Neutrophil (primary cell): ENCODE measurements around the gene PDE8A.

ENCODE experiments used
- H3K27ac ChIP-seq: fragments of 200-600 bp; sonication (generic); 2 replicates; pipeline ENCODE4 v1.5.1; 2016; ENCODE audit warnings: mild to moderate bottlenecking, moderate library complexity
- H3K27me3 ChIP-seq: fragments of 200-600 bp; sonication (generic); 2 replicates; pipeline ENCODE4 v1.6.0; 2016; ENCODE audit warnings: mild to moderate bottlenecking
- H3K36me3 ChIP-seq: fragments of 200-600 bp; sonication (generic); 2 replicates; pipeline ENCODE4 v1.5.1; 2017
- H3K4me1 ChIP-seq, 2 experiments: fragments of 200-600 bp in 1 of 2; sonication (generic) in 1 of 2; 1 replicate in 1 of 2; 2 replicates in 1 of 2; pipeline versions ENCODE4 v1.5.1 to v1.6.1; 2013 to 2016; ENCODE audit warnings: low read depth in 1 of 2, low read length in 1 of 2, mild to moderate bottlenecking in 1 of 2, moderate library complexity in 1 of 2; ENCODE audit not compliant: control insufficient read depth in 1 of 2, insufficient read depth in 1 of 2
- H3K4me3 ChIP-seq, 2 experiments: fragments of 200-600 bp in 1 of 2; sonication (generic) in 1 of 2; 1 replicate in 1 of 2; 2 replicates in 1 of 2; pipeline ENCODE4 v1.5.1; 2013 to 2016; ENCODE audit warnings: low read depth in 1 of 2, low read length in 1 of 2, mild to moderate bottlenecking in 1 of 2, moderate library complexity in 1 of 2
- H3K9me3 ChIP-seq: fragments of 200-600 bp; sonication (generic); 2 replicates; pipeline ENCODE4 v1.5.1; 2016
- TF ChIP-seq, protein P1 (sequence below): fragments of 200-600 bp; sonication (generic); IDR thresholded peaks from 2 replicates; pipeline ENCODE4 v1.5.1; 2016; ENCODE audit warnings: antibody characterized with exemption

The PDE8A gene

DNA sequence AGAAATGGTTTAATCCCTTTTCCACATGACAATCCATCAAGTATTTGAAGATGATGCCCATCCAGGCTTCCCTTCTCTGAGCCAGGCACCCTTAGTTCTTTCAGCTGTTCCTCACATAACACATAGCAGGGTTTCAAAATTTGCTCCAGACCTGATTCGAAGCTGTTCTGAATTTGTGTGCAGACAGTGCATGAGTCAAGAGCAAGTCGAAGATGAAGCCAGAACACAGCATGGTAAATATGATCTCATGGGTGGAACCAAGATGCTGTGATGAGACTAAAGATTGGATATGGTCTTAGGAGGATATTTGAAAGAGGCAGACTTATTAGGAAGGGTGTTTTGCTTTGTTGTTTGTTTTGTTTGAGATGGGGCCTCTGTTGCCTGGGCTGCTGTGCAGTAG lies 32.6 kb upstream of the PDE8A start:
- TF ChIP-seq, protein P1, sequence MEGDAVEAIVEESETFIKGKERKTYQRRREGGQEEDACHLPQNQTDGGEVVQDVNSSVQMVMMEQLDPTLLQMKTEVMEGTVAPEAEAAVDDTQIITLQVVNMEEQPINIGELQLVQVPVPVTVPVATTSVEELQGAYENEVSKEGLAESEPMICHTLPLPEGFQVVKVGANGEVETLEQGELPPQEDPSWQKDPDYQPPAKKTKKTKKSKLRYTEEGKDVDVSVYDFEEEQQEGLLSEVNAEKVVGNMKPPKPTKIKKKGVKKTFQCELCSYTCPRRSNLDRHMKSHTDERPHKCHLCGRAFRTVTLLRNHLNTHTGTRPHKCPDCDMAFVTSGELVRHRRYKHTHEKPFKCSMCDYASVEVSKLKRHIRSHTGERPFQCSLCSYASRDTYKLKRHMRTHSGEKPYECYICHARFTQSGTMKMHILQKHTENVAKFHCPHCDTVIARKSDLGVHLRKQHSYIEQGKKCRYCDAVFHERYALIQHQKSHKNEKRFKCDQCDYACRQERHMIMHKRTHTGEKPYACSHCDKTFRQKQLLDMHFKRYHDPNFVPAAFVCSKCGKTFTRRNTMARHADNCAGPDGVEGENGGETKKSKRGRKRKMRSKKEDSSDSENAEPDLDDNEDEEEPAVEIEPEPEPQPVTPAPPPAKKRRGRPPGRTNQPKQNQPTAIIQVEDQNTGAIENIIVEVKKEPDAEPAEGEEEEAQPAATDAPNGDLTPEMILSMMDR, result no peak
- H3K4me3 ChIP-seq, result no peak overlapping the region
- no peak overlapping the region for H3K27ac ChIP-seq
- no peaks in the 10 kb centered on the region for H3K36me3 ChIP-seq
- H3K4me1 ChIP-seq, result no peaks in the 10 kb centered on the region
- H3K27me3 ChIP-seq, result no peaks in the 10 kb centered on the region
- no peaks in the 10 kb centered on the region for H3K9me3 ChIP-seq

DNA sequence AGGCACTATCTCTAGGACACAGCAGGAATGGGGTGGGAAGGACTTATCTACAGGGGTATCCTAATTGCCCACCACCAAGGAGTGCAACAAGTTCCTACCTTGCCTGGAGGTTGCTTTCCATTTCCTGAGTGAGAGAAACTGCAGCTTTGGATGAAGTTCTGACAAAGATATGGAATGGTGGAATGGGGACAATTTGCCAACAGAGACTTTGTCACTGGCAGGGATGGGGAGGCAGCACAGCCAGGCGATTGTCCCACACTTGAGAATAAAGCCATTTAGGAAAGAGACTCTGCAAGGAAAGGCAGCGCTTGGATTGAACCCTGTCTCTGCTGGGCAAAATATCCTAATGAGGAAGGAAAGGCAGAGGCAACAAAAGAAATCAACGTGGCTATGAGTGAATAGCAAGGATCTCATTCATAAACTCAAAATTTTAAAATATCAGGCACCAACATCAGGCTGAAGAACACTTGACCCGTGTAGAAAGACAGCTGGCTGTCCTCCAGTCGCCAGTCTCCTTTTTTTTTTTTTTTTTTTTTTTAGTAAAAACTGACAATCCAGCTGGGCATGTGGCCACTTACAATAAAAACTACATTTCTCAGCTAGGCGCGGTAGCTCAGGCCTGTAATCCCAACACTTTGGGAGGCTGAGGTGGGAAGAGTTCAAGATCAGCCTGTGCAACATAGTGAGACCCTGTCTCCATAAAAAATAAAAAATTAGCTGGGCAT lies 31.6 kb upstream of the PDE8A start:
- Histone ChIP-seq H3K36me3 (no peaks in the 10 kb centered on the region), H3K4me3 (no peak overlapping the region), H3K27ac (no peak overlapping the region), H3K4me1 (no peaks in the 10 kb centered on the region), H3K9me3 (no peaks in the 10 kb centered on the region), H3K27me3 (no peaks in the 10 kb centered on the region)
- TF ChIP-seq, protein P1, result no peak

DNA sequence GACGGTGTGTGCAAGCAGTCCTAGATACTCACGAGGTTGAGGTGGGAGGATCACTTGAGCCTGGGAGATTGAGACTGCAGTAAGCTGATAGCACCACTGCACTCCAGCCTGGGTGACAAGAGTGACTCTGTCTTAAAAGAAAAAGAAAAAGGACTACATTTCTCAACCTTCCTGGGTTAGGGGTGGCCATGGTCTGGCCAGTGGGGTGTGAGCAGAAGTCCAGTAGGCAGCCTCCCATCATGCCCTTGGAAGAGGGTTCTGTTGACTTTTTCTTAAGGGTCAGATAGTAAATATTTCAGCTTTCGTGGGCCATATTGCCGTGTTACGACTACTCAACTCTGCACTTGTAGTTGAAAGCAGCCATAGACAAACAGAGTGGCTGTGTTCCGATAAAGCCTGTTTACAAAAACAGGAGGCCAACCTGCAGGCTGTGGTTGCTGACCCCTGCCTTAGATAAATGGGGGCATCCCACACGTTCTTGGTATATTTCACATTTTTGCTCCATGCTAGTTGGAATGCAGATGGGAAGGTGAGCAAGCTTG lies 31.0 kb upstream of the PDE8A start:
- TF ChIP-seq, protein P1, result no peak
- peaks cover 0 to 4% of the 10 kb centered on the region in 2 experiments for H3K4me1 ChIP-seq
- no peaks in the 10 kb centered on the region for H3K36me3 ChIP-seq
- H3K9me3 ChIP-seq, result no peaks in the 10 kb centered on the region
- no peaks in the 10 kb centered on the region for H3K27me3 ChIP-seq
- H3K4me3 ChIP-seq, result no peak overlapping the region
- no peak overlapping the region for H3K27ac ChIP-seq

DNA sequence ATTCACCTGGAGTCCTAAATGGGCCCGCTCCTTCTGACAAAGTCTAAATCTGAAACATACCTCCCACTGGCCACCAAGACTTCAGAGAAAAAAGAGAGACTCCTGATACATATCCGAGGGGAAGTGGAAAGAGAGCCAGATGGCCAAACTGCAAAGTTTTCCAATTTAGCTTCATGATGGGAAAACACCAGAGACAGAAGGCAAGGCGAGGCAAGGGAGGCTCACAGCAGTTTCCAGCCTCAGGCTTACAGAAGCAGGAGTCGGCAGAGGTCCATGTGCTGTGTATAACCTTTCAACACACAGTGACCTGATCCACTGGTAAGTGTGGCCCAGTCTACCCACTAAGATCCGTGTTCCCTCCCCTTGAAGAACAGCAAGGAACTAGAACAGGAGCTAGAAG lies 29.9 kb upstream of the PDE8A start:
- H3K36me3 ChIP-seq, result no peaks in the 10 kb centered on the region
- TF ChIP-seq, protein P1, result no peak
- peaks cover 0 to 10% of the 10 kb centered on the region in 2 experiments for H3K4me1 ChIP-seq
- no peak overlapping the region for H3K27ac ChIP-seq
- H3K4me3 ChIP-seq, result no peak overlapping the region
- no peaks in the 10 kb centered on the region for H3K9me3 ChIP-seq
- no peaks in the 10 kb centered on the region for H3K27me3 ChIP-seq

DNA sequence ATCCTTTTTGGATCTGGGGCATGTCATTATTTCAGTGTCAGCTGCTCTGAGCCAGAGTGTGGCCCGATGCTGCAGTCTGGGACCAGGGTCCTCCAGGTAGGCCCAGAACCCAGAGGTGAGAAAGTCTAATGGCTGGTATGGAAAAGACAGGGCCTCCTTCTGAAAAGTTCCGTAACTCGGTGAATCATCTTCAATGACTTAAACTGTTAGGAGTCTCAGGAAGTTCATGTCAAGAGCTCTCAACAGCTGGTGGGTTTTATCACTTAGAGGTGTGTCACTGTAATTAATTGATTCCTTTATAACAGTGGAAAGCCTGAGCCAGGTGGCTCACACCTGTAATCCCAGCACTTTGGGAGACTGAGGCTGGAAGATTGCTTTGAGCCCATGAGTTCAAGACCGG lies 28.5 kb upstream of the PDE8A start:
- peaks cover 0 to 10% of the 10 kb centered on the region in 2 experiments for H3K4me1 ChIP-seq
- H3K36me3 ChIP-seq, result no peaks in the 10 kb centered on the region
- no peak overlapping the region for H3K4me3 ChIP-seq
- H3K9me3 ChIP-seq, result no peaks in the 10 kb centered on the region
- H3K27me3 ChIP-seq, result no peaks in the 10 kb centered on the region
- no peak overlapping the region for H3K27ac ChIP-seq
- TF ChIP-seq, protein P1, result no peak
